SK-N-SH treated with all-trans-retinoic acid at 6 μM for 48 hours (cell line): Measurements from ENCODE around the gene NOTCH2.

Experiments used
- ATAC-seq: fragments of 200-7000 bp; cut with Tn5 transposase; 3 replicates; pipeline ENCODE4 v1.9.1; 2020; ENCODE audit warnings: mild to moderate bottlenecking, moderate library complexity
- ARNTL ChIP-seq: fragments of 450-650 bp; formaldehyde crosslinking; IDR thresholded peaks from 2 replicates; pipeline ENCODE4 v1.5.0; 2020; ENCODE audit warnings: low read depth, mild to moderate bottlenecking, moderate library complexity, borderline replicate concordance
- BACH2 ChIP-seq: fragments of 250-450 bp; sonication (Bioruptor Pico); IDR thresholded peaks from 2 replicates; pipeline ENCODE4 v1.9.0; 2021; ENCODE audit warnings: mild to moderate bottlenecking, borderline replicate concordance
- CREB5 ChIP-seq: fragments of 250-450 bp; sonication (Bioruptor Pico); IDR thresholded peaks from 2 replicates; pipeline ENCODE4 v1.5.1; 2020; ENCODE audit warnings: low read depth, mild to moderate bottlenecking, moderate library complexity
- CSRNP3 ChIP-seq: fragments of 250-450 bp; sonication (Bioruptor Pico); IDR thresholded peaks from 2 replicates; pipeline ENCODE4 v1.5.1; 2021; ENCODE audit warnings: mild to moderate bottlenecking, moderate library complexity
- ESRRG ChIP-seq: fragments of 250-450 bp; sonication (Bioruptor Pico); IDR thresholded peaks from 2 replicates; pipeline ENCODE4 v1.6.1; 2021; ENCODE audit warnings: mild to moderate bottlenecking
- ISL1 ChIP-seq: fragments of 250-450 bp; sonication (Bioruptor Pico); IDR thresholded peaks from 2 replicates; pipeline ENCODE4 v2.1.2; 2022; ENCODE audit warnings: mild to moderate bottlenecking, moderate library complexity
- OSR1 ChIP-seq: fragments of 250-450 bp; sonication (Bioruptor Pico); IDR thresholded peaks from 2 replicates; pipeline ENCODE4 v1.8.0; 2022; ENCODE audit warnings: moderate library complexity, mild to moderate bottlenecking, inconsistent platforms
- PATZ1 ChIP-seq: fragments of 250-450 bp; sonication (Bioruptor Pico); IDR thresholded peaks from 2 replicates; pipeline ENCODE4 v1.8.0; 2020; ENCODE audit warnings: mild to moderate bottlenecking, moderate library complexity, borderline replicate concordance
- RARB ChIP-seq: fragments of 250-450 bp; sonication (Bioruptor Pico); IDR thresholded peaks from 2 replicates; pipeline ENCODE4 v1.8.0; 2021; ENCODE audit warnings: mild to moderate bottlenecking, moderate library complexity
- SNAI2 ChIP-seq: fragments of 250-450 bp; sonication (Bioruptor Pico); IDR thresholded peaks from 2 replicates; pipeline ENCODE4 v1.5.0; 2020; ENCODE audit warnings: mild to moderate bottlenecking, moderate library complexity
- TCF4 ChIP-seq: fragments of 250-450 bp; sonication (Bioruptor Pico); IDR thresholded peaks from 2 replicates; pipeline ENCODE4 v1.8.0; 2021; ENCODE audit warnings: mild to moderate bottlenecking, moderate library complexity, borderline replicate concordance
- TSHZ2 ChIP-seq: fragments of 250-450 bp; sonication (Bioruptor Pico); IDR thresholded peaks from 2 replicates; pipeline ENCODE4 v1.5.0; 2020; ENCODE audit warnings: mild to moderate bottlenecking, moderate library complexity
- ZC3H10 ChIP-seq: fragments of 250-450 bp; sonication (Bioruptor Pico); IDR thresholded peaks from 2 replicates; pipeline ENCODE4 v1.5.1; 2021; ENCODE audit warnings: mild to moderate bottlenecking, moderate library complexity
- ZFP3 ChIP-seq: fragments of 250-450 bp; sonication (Bioruptor Pico); IDR thresholded peaks from 2 replicates; pipeline ENCODE4 v1.5.0; 2020; ENCODE audit warnings: mild to moderate bottlenecking, moderate library complexity
- ZFP30 ChIP-seq: fragments of 450-650 bp; formaldehyde crosslinking; IDR thresholded peaks from 2 replicates; pipeline ENCODE4 v1.5.0; 2022; ENCODE audit warnings: mild to moderate bottlenecking, moderate library complexity
- ZNF565 ChIP-seq: fragments of 450-650 bp; formaldehyde crosslinking; conservative IDR thresholded peaks from 2 replicates; pipeline ENCODE4 v1.5.0; 2020; ENCODE audit warnings: low read depth, mild to moderate bottlenecking, moderate library complexity
- ZNF70 ChIP-seq: fragments of 450-650 bp; formaldehyde crosslinking; IDR thresholded peaks from 2 replicates; pipeline ENCODE4 v1.5.0; 2020; ENCODE audit warnings: mild to moderate bottlenecking, moderate library complexity
- ZNF8 ChIP-seq: fragments of 450-650 bp; formaldehyde crosslinking; IDR thresholded peaks from 2 replicates; pipeline ENCODE4 v1.5.0; 2020; ENCODE audit warnings: mild to moderate bottlenecking, moderate library complexity
- TF ChIP-seq, protein P1 (sequence below): fragments of 250-450 bp; sonication (Bioruptor Pico); IDR thresholded peaks from 2 replicates; pipeline ENCODE4 v1.8.0; 2021; ENCODE audit warnings: low read depth, mild to moderate bottlenecking, moderate library complexity, borderline replicate concordance

The NOTCH2 gene

GRCh38 chr1:119986007-119986497, 83.4 kb downstream of the NOTCH2 start:
- no peak for ATAC-seq
- TF ChIP-seq ZFP30 (CRISPR knock-in tag): no peak
- TF ChIP-seq TCF4 (CRISPR knock-in tag): no peak
- TF ChIP-seq, protein P1, sequence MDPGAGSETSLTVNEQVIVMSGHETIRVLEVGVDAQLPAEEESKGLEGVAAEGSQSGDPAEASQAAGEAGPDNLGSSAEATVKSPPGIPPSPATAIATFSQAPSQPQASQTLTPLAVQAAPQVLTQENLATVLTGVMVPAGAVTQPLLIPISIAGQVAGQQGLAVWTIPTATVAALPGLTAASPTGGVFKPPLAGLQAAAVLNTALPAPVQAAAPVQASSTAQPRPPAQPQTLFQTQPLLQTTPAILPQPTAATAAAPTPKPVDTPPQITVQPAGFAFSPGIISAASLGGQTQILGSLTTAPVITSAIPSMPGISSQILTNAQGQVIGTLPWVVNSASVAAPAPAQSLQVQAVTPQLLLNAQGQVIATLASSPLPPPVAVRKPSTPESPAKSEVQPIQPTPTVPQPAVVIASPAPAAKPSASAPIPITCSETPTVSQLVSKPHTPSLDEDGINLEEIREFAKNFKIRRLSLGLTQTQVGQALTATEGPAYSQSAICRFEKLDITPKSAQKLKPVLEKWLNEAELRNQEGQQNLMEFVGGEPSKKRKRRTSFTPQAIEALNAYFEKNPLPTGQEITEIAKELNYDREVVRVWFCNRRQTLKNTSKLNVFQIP: no peak
- no peak for TF ChIP-seq ZFP3 (CRISPR knock-in tag)
- TF ChIP-seq TSHZ2 (CRISPR knock-in tag): peak; percentile 64
- TF ChIP-seq RARB: no peak
- peak; percentile 72 for TF ChIP-seq ISL1 (CRISPR knock-in tag)
- no peak for TF ChIP-seq ARNTL (CRISPR knock-in tag)
- TF ChIP-seq PATZ1 (CRISPR knock-in tag): no peak
- TF ChIP-seq ZNF8 (CRISPR knock-in tag): no peak
- TF ChIP-seq ZNF70 (CRISPR knock-in tag): no peak

DNA sequence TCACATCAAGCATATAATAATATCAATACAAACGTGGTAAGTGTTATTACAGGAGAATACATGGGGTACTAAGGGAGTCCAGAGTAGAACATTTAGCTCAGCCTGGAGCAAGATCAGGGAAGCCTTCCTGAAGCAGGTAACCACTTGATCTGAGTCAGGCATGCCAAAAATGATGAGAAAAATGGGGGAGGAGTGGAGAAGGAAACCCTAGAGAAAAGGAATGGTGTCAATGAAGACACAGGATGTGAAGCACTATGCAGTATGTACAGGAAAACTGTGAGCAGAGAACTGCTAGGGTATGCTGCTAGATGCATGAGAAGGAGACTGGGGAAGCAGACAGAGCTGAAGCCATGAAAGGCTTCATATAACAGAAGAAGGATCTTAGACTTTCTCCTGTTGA, 84.7 kb downstream of the NOTCH2 start:
- ATAC-seq: no peak
- TF ChIP-seq ZFP30 (CRISPR knock-in tag) (no peak), RARB (no peak), ZC3H10 (CRISPR knock-in tag) (no peak)

DNA sequence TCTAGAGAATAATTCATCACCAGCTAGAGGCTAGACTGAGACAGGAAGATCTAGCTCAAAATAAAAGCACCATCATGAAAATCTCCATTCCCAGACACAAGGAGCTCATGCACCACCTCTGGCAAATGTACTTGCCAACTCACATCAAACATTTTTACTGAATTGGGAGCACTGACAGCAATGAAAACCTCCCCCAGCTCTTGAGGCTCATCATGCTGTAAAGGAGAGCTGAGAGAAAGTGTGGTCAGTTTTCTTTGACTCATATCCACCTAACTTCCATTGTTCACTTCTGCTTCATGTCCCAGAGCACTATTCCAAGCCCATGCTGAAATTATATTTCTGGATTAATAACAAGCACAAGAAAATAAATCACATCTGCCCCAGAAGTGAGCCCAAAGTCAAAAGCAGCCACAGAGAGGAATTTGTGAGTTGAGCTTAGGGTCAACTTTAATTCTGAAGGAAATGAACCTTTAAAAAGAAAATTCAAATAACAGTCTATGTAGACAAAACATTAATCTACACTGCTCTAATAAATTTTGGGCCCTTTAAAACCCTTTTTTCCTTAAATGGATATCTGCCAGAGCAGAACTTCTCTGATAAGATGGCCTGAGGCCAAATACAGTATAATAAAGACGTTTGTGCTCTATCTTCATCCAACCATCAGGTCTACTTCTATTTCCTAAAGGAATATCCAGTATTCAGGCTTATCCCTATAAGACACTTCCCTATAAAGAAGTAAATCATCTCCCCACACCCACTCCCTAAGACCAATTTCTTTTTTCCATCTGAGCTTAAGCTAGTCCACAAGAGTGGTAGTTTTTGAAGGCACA, 87.3 kb downstream of the NOTCH2 start:
- peak; percentile 79 for ATAC-seq
- TF ChIP-seq ARNTL (CRISPR knock-in tag) (no peak), TSHZ2 (CRISPR knock-in tag) (0 out of 2 replicates have a peak, but pooled peaks have one; percentile 44), RARB (no peak), OSR1 (no peak), BACH2 (no peak), ISL1 (CRISPR knock-in tag) (peak; percentile 58), ZNF8 (CRISPR knock-in tag) (no peak), CREB5 (no peak)

GRCh38 chr1:119981496-119981895, 88.0 kb downstream of the NOTCH2 start:
- no peak for TF ChIP-seq CREB5
- no peak for TF ChIP-seq RARB
- no peak for TF ChIP-seq ISL1 (CRISPR knock-in tag)
- no peak for TF ChIP-seq CSRNP3 (CRISPR knock-in tag)
- no peak for TF ChIP-seq SNAI2 (CRISPR knock-in tag)
- no peak for TF ChIP-seq ZNF565 (CRISPR knock-in tag)
- TF ChIP-seq ESRRG (CRISPR knock-in tag): no peak
- no peak for TF ChIP-seq TCF4 (CRISPR knock-in tag)

More at GRCh38 chr1:119981496-119981895, 88.0 kb downstream of the NOTCH2 start:
- ATAC-seq: no peak; the same call in 2 of the 3 replicates
